Small intestine (tissue), 16 donors: ENCODE measurements around the gene TRIM29. TPM values are rescaled to one million over a fixed set of nuclear protein-coding genes. Genes with fewer than 3 reads are reported as not detected.

Experiments used
- DNase-seq, 2 donors: peaks; one replicate each; pipeline versions ENCODE4 v3.0.0 to v3.0.0-alpha.2; 2013
- FAIRE-seq: peaks from 2 replicates; lab custom pipeline; 2012; peaks lifted over from hg19 to GRCh38; lab: Jason Lieb, UNC
- H3K27ac ChIP-seq, 3 donors: one replicate each; pipeline ENCODE4 v1.5.1; 2013; ENCODE audit warnings: low read length in 2 of 3, mild to moderate bottlenecking in 2 of 3, control low read depth in 1 of 3, inconsistent platforms in 1 of 3, low read depth in 1 of 3, moderate library complexity in 1 of 3
- H3K27me3 ChIP-seq, 3 donors: one replicate each; pipeline ENCODE4 v1.6.1; 2013; ENCODE audit warnings: low read length in 3 of 3, inconsistent platforms in 1 of 3; ENCODE audit not compliant: control insufficient read depth in 3 of 3, insufficient read depth in 3 of 3
- H3K36me3 ChIP-seq, 3 donors: one replicate each; pipeline ENCODE4 v1.6.1; 2013; ENCODE audit warnings: low read length in 3 of 3, inconsistent platforms in 1 of 3, low read depth in 1 of 3, mild to moderate bottlenecking in 1 of 3, moderate library complexity in 1 of 3; ENCODE audit not compliant: control insufficient read depth in 3 of 3, insufficient read depth in 2 of 3
- H3K4me1 ChIP-seq, 3 donors: one replicate each; pipeline ENCODE4 v1.6.1; 2013; ENCODE audit warnings: low read length in 2 of 3, inconsistent platforms in 1 of 3, low read depth in 1 of 3, mild to moderate bottlenecking in 1 of 3, moderate library complexity in 1 of 3; ENCODE audit not compliant: control insufficient read depth in 3 of 3, insufficient read depth in 2 of 3
- H3K4me3 ChIP-seq, 3 donors: one replicate each; pipeline ENCODE4 v1.5.1; 2013; ENCODE audit warnings: low read length in 3 of 3, control low read depth in 1 of 3, inconsistent platforms in 1 of 3, low read depth in 1 of 3, mild to moderate bottlenecking in 1 of 3, moderate library complexity in 1 of 3
- H3K9me3 ChIP-seq, 2 donors: one replicate each; pipeline ENCODE4 v1.6.1; 2013; ENCODE audit warnings: low read depth in 1 of 2, low read length in 1 of 2; ENCODE audit not compliant: control insufficient read depth in 2 of 2, insufficient read depth in 1 of 2
- WGBS, 3 donors: extraction: QIAGEN DNeasy Blood & Tissue Kit; methylation state at CpG; one replicate each; pipeline ENCODE4 v1.1.7; 2013; 5-methylcytosine and 5-hydroxymethylcytosine counted together
- long read RNA-seq, 10 donors: transcript quantifications; one replicate each; lab custom pipeline, GENCODE V29; 2026
- polyA plus RNA-seq, 4 donors: library from polyadenylated mRNA; stranded (reverse) in 3 of 4; unstranded in 1 of 4; fragments of 200-250 nt in 3 of 4; fragments of 120-200 nt in 1 of 4; gene quantifications; one replicate each; pipeline versions ENCODE4 v1.2.1 to v1.2.3, GENCODE V29; 2013
- donor health status: healthy with polysubstance abuse.
- donor health status: control.
- donor health status: control.
- donor health status: Bipolar disorder and iron deficiency.
- donor health status: healthy.

Gene TRIM29
- polyA plus RNA-seq = 10 to 100 TPM in 1 of 4 donors, 1 to 10 TPM in 3; 1.1 to 10.3 (median 1.9) TPM
- long read RNA-seq, donor 1, partial matches to known transcripts = 0 of 1 reads
- long read RNA-seq, donor 1, other reads (novel, unspliced or antisense) = 0 of 1 reads
- long read RNA-seq, donor 2 = 0 reads
- long read RNA-seq, donor 3 = 0 reads
- long read RNA-seq, donor 4 = 0 reads
- long read RNA-seq, donor 5 = 0 reads
- long read RNA-seq, donor 6, partial matches to known transcripts = 298 of 385 reads
- long read RNA-seq, donor 6, other reads (novel, unspliced or antisense) = 87 of 385 reads
- long read RNA-seq, donor 7 = 0 reads
- long read RNA-seq, donor 8, partial matches to known transcripts = 0 of 4 reads
- long read RNA-seq, donor 8, other reads (novel, unspliced or antisense) = 0 of 4 reads
- long read RNA-seq, donor 9 = 0 reads
- long read RNA-seq, donor 10 = 0 reads

GRCh38 chr11:120137611-120138521 is at the start of gene TRIM29:
TSS of gene TRIM29 (minus strand) at chr11:120138113. CDS start at chr11:120138031, 82 bp downstream.
- FAIRE-seq (no peak), DNase-seq (peak; percentile 50 to 63)
- no peak within 1 kb of the TSS for H3K4me3 ChIP-seq
- peaks cover 0 to 2% (median 0%) of the 10 kb centered on the region in 3 donors for H3K4me1 ChIP-seq
- 52 to 73% (median 65%) methylated on average over 40 to 41 of the region's 41 CpGs for WGBS, 3 donors
- no peaks in the 10 kb centered on the region for H3K36me3 ChIP-seq
- peaks cover 0 to 8% (median 0%) of the 10 kb centered on the region in 3 donors for H3K27me3 ChIP-seq
- no peaks in the 10 kb centered on the region for H3K9me3 ChIP-seq
- no peak within 1 kb of the TSS for H3K27ac ChIP-seq

GRCh38 chr11:120186774-120187591 is 49.1 kb upstream of the TRIM29 start:
- FAIRE-seq = no peak
- peaks cover 0 to 9% (median 0%) of the 10 kb centered on the region in 3 donors for H3K36me3 ChIP-seq
- WGBS, 3 donors = 15 to 32% (median 17%) methylated on average over 17 of the region's 17 CpGs
- no peaks in the 10 kb centered on the region for H3K9me3 ChIP-seq
- H3K4me3 ChIP-seq = no peak overlapping the region
- H3K27ac ChIP-seq = peak overlapping the region; percentile 84 to 96 (median 92)
- DNase-seq = peak; percentile 71 to 77
- H3K27me3 ChIP-seq = no peaks in the 10 kb centered on the region
- peaks cover 14 to 96% (median 20%) of the 10 kb centered on the region in 3 donors for H3K4me1 ChIP-seq

- H3K9me3 ChIP-seq = no peaks in the 10 kb centered on the region
- H3K4me3 ChIP-seq = no peak overlapping the region
- H3K27me3 ChIP-seq = no peaks in the 10 kb centered on the region
- H3K36me3 ChIP-seq = peaks cover 0 to 9% (median 0%) of the 10 kb centered on the region in 3 donors
- H3K27ac ChIP-seq = peak overlapping the region; percentile 84 to 96 (median 92)
- no peak for FAIRE-seq
- peaks cover 14 to 97% (median 21%) of the 10 kb centered on the region in 3 donors for H3K4me1 ChIP-seq
- no peak for DNase-seq
Observed at GRCh38 chr11:120186456-120186773, 48.5 kb upstream of the TRIM29 start.

GRCh38 chr11:120185706-120186455 is 48.0 kb upstream of the TRIM29 start:
- WGBS, 3 donors = 22 to 42% (median 31%) methylated on average over 3 of the region's 3 CpGs

GRCh38 chr11:120184946-120185705 is 47.2 kb upstream of the TRIM29 start:
- peaks cover 0 to 19% (median 0%) of the 10 kb centered on the region in 3 donors for H3K36me3 ChIP-seq
- H3K27me3 ChIP-seq = no peaks in the 10 kb centered on the region
- WGBS, 3 donors = 7 to 27% (median 26%) methylated on average over 7 of the region's 7 CpGs
- no peak for FAIRE-seq
- H3K4me3 ChIP-seq = peak overlapping the region in 2 of 3 donors; percentile 21 to 39
- H3K9me3 ChIP-seq = no peaks in the 10 kb centered on the region
- peak; percentile 93 to 96 for DNase-seq
- peak overlapping the region; percentile 84 to 96 (median 92) for H3K27ac ChIP-seq
- H3K4me1 ChIP-seq = peaks cover 12 to 91% (median 21%) of the 10 kb centered on the region in 3 donors

More at GRCh38 chr11:120185706-120186455, 48.0 kb upstream of the TRIM29 start:
- Histone ChIP-seq H3K27me3 (no peaks in the 10 kb centered on the region), H3K9me3 (no peaks in the 10 kb centered on the region), H3K27ac (peak overlapping the region; percentile 84 to 96 (median 92)), H3K36me3 (peaks cover 0 to 12% (median 0%) of the 10 kb centered on the region in 3 donors), H3K4me1 (peaks cover 14 to 97% (median 21%) of the 10 kb centered on the region in 3 donors), H3K4me3 (no peak overlapping the region)
- FAIRE-seq (no peak), DNase-seq (peak in 1 of 2 donors; percentile 51)

- FAIRE-seq (no peak), DNase-seq (peak; percentile 54 to 55)
- Histone ChIP-seq H3K36me3 (peaks cover 0 to 22% (median 0%) of the 10 kb centered on the region in 3 donors), H3K4me1 (peaks cover 8 to 84% (median 21%) of the 10 kb centered on the region in 3 donors), H3K9me3 (no peaks in the 10 kb centered on the region), H3K4me3 (peak overlapping the region in 2 of 3 donors; percentile 21 to 42), H3K27ac (peak overlapping the region; percentile 84 to 96 (median 92)), H3K27me3 (no peaks in the 10 kb centered on the region)
- WGBS, 3 donors = 17 to 32% (median 28%) methylated on average over 11 of the region's 11 CpGs
Observed at GRCh38 chr11:120184371-120184945, 46.5 kb upstream of the TRIM29 start.
